GDM1 (cell line): ENCODE data around the gene NTN3.
"Not testable (repeated sequence)": the region's sequence is repeated elsewhere in the genome, so short reads cannot be mapped to it uniquely, and the experiment has no call there.

Experiments
- DNase-seq: peaks from one replicate; lab custom pipeline; 2025; lab: John Stamatoyannopoulos, UW

Gene NTN3

DNA sequence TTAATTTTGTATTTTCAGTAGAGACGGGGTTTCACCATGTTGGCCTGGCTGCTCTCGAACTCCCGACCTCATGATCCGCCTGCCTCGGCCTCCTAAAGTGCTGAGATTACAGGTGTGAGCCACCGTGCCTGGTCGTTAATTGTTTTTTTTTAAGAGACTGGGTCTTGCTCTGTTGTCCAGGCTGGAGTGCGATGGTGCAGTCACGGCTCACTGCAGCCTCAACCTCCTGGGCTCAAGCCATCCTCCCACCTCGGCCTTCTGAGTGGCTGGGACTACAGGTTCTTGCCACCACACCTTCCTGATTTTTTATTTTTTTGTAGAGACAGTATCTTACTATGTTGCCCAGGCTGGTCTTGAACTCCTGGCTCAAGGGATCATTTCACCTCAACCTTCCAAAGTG lies 8.9 kb downstream of the NTN3 start:
- DNase-seq, result not testable (repeated sequence)

- no peak for DNase-seq
Measured at GRCh38 chr16:2480948-2481347, 9.9 kb downstream of the NTN3 start.

DNA sequence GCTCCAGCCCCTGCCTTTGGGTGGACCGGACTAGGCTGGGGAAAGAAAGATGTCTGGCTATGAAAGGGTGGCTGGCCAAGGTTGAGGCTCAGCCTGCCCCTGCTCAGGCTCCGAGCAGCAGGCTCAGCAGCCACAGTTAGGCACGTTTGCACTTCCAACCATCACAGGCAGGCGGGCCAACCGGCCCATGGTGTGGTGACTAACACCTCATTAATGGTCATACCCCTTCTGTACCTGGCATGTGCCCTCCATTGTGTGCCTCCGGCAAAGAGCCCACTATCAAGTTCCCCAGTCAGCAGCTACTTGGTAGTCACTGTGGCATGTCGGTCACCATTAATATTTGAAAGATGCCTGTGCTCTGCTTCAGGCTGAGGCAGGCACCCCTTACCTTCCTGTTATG lies 10.6 kb downstream of the NTN3 start:
- DNase-seq, result no peak

DNA sequence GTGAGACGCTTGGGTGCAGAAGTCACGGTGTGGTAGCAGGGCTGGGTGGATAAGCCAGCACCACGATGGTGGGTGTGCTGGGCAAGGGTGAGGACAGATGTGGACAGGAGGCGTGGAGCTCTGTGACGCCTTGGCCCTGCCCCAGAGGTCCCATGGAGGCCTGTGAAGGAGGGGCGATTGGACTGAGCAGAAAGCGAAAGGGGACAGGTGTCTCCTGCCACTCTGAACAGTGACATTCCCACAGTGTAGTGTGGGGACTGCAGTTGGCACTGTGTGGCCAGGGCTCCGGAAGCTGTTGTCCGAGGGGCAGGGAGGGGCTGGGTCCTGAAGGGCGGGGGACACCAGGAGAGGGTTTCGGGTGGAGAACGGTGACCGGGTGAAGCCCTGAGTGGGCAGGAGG lies 11.2 kb downstream of the NTN3 start:
- DNase-seq, result no peak

- no peak for DNase-seq
Measured at GRCh38 chr16:2482708-2483534, 11.8 kb downstream of the NTN3 start.

DNA sequence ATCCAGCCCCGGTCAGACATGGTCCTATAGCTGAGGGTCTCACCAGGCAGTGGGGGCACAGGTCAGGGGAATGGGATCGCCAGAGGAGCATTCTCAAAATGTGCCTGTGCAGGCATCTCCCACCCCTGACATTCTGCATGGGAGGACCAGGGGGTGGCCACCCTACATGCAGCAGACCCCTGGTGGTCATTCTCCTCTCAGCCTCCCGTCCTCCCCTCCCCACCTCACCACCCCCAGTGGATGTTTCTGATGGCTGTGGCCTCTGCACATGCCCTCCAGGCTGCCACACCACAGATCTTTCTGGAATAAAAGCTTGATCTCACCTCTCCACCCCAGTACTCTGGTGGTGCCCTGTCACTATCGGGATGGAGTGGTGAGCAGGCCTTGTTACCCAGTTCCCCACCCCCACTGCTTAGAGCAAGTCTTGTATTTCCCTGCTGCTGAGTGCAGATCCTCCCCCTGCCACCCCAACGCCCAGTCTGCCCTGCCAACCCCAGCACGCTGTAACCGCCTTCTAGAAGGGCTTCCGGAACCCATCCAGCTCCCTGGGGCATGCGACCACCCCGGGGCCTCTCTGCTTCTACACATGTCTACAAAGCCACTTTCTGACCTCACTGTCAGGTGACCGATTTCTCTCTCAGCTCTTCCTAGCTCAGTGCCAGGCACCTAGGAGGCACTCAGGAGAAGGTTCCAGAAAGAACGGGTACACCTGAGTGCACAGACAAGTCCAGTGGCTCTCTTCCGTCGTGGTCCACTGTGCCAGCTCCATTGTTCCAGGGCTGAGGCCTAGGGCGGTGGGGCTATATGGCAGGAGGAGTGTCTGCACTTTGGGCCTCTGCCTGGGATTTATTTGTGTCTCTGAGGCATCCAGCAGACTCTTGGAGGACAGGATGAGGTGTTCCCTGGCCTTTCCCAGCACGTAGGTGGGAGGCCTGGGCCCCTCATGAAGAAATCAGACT lies 13.1 kb downstream of the NTN3 start:
- DNase-seq, result no peak

DNA sequence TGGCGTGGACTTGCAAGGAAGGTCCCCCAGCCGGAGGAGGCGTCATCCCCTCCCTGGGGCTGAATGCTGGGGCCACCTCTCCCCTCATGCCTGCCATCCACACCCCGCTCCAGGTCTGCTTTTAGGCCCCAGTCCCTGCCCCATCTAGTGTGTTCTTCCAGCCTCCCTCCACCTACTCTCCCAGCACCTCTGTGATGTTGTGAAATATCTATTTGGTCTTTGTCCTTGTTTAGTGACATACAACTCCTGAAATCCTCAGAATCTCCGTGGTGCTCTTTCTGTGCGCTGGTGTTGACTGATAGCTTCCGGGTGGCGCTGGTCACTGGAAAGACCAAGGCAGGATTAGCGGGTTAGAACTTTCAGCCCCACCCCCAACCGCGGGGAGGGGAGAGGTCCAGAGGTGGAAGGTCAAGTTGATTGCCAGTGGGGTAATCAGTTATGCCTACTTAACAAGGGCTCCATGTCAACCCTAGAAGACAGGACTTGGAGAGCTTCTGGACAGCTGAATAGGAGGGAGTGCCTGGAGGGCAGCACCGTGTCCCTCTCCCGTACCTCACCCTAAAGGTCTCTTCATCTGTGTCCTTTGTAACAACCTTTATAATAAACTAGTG lies 13.9 kb downstream of the NTN3 start:
- no peak for DNase-seq

DNA sequence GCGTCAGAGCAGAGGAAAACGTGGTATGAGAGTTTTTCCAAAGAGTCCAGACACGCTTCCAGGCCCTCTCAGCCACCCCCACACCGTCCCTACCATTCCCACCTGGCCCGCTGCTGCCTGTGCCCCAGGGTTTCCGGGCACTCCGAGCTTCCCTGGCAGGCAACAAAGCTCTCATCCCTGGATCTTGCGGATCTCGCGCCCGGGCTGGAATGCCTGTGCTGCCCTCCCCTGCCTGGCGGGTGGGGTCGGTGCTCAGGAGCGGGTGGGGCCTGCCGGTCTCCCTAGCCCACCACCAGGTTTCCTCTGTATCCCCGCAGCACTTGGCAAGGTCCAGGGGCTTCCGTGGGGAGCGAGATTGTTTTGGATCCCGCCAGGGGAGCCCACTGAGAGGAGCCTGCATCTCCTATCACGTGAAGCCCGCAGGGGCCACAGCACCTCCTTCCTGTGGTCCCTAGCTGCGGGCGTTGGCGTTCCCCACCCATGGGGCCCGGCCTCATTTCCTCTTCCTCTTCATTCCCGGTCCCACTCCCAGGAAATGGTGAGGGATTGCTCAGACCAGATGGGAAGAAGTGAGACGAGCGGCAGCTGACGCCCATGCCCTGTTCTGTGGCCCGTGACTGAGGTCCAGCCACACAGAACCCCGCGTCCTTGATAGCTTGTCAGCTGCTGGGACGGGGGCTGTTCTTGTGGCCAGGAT lies 14.9 kb downstream of the NTN3 start:
- DNase-seq, result no peak

DNA sequence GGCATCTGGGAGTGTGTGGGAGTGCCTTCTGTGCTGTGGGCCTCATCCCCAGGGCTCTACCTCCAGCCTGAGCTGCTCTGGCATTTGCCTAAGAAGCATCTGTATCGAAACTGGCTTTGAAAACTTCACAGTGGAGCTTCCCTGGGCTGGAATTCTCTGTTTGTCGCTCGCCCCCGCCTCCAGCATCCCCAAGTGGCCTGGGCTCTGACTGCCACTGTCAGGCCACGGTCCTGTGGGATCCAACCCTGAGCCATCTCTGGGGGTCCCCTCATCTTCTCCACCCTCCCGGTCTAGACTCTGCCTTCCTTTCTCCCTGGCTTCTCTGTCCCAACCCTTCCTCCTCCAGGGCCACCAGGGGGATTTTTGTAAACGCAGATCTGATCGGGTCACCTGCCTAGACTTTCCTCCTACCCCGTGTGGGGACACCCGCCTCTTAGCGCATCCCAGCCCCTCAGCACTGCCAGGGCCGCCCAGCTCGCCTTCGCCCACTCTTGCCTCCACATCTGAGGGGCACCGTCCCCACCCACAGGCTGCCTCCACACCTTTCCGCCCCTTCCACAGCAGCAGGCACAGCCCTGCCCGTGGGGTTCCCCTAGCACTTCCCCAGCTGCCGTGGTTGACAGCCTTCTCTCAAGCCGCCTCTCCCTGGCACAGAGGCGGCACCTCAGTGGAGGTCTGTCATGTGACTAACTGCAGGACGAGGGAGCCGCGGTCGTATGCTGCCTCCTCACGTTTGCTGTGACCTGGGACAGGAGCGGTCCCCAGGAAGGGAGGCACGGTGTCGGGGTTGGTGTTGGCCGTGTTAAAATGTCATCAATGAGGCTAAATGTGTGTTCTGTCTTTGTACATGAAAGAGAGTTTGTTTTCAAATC lies 15.8 kb downstream of the NTN3 start:
- DNase-seq, result no peak

GRCh38 chr16:2487517-2487842 lies 16.4 kb downstream of the NTN3 start:
- no peak for DNase-seq

DNA sequence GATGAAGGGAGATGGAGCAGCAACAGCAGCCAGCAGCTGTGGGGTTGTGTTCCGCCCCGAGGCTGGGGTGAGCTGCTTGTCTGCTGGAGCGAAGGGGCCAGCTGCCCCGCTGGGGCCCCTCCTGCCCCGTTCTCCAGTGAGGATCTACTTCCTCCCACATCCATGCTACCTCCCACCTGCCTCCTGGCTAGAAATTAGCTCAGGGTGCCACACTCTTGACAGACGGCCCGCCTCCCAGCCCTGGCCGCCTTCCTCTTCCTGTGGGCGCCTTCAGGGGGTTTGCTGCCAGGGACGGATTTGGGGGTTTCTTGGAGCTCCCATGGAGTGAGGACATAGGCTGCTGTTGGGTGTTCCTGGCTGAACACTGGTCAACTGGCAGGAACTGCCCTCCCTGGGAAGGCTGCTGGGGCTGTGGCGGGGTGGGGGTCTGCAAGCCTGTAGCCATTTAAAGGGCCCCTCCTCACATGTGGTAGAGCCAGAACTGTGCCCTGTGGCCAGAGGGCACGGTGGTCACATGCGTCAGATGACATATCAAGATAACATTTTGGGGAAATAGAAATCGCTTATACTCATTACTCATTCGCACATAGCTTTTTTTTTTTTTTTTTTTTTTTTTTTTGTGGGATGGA lies 16.9 kb downstream of the NTN3 start:
- DNase-seq, result peak; percentile 24

- DNase-seq, result no peak
Measured at GRCh38 chr16:2489581-2489980, 18.5 kb downstream of the NTN3 start.

GRCh38 chr16:2490190-2491105 lies 19.4 kb downstream of the NTN3 start:
- DNase-seq, result no peak

DNA sequence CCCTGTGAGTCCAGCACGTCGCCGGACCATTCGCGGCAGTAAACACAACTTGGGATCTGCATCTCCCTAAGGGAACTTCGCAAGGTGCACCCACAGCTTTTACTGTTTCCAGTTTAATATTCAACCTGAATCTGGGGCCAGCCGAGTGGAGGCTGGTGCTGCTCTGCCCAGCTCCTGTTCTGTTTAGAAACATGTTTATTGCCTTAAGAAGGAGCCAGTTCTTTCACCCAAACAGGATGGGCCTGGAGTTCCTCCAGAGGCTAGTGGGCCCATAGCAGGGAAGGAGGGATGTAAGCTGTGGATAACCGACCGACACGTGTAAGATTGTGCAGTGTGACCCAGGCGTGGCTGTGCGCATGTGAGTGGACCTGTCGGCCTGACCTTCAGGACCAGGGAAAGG lies 21.2 kb downstream of the NTN3 start:
- no peak for DNase-seq

DNA sequence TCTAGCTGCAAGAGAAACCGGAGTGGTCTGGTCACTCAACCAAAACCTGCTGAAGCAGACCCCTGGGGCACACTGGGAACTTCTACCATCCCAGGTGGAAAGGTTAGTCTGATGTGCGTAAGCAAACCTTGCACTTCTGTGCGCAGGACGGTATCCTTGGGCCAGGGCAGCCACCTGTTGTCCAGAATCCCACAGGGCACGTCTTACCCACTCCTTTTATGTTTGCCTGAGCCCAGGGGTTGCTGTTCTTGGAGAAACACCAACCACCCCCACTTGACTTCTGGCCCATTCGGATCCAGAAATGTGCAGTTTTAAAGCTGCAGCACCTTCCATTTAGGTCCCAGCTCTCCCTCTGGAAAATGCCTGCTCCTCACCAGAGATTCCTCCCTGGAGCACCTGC lies 22.5 kb downstream of the NTN3 start:
- no peak for DNase-seq

GRCh38 chr16:2494616-2495015 lies 23.5 kb downstream of the NTN3 start:
- DNase-seq, result no peak

DNA sequence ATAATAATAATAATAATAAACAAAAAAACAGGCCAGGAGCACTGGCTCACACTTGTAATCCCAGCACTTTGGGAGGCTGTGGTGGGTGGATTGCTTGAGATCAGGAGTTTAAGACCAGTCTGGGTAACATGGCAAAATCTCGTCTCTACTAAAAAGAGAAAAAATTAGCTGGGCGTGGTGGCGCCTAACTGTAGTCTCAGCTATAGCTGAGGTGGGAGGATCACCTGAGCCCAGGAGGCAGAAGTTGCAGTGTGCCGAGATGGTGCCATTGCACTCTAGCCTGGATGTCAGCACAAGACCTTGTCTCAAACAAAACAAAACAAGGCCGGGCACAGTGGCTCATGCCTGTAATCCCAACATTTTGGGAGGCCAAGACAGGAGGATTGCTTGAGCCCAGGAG lies 23.9 kb downstream of the NTN3 start:
- no peak for DNase-seq

DNA sequence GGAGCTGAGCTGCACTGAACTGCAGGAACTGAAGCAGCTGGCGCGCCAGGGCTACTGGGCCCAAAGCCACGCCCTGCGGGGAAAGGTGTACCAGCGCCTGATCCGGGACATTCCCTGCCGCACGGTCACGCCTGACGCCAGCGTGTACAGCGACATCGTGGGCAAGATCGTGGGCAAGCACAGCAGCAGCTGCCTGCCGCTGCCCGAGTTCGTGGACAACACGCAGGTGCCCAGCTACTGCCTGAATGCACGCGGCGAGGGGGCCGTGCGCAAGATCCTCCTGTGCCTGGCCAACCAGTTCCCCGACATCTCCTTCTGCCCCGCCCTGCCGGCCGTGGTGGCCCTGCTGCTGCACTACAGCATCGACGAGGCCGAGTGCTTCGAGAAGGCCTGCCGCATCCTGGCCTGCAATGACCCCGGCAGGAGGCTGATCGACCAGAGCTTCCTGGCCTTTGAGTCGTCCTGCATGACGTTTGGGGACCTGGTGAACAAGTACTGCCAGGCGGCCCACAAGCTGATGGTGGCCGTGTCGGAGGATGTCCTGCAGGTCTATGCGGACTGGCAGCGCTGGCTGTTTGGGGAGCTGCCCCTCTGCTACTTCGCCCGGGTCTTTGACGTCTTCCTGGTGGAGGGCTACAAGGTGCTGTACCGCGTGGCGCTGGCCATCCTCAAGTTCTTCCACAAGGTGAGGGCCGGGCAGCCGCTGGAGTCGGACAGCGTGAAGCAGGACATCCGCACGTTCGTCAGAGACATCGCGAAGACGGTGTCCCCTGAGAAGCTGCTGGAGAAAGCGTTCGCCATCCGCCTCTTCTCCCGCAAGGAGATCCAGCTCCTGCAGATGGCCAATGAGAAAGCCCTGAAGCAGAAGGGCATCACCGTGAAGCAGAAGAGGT lies 25.4 kb downstream of the NTN3 start:
- DNase-seq, result no peak
